WTC11 (cell line): ENCODE data around the gene PLCL2. TPM values are rescaled to one million over a fixed set of nuclear protein-coding genes. Genes with fewer than 3 reads are reported as not detected.

Source experiments
- ATAC-seq: fragments of 200-7000 bp; cut with Tn5 transposase; 2 replicates; pipeline ENCODE4 v1.10.0; 2021; ENCODE audit warnings: mild to moderate bottlenecking, moderate library complexity
- CTCF ChIA-PET: fragments of 300-600 bp; sonication (Branson Sonifier 250); formaldehyde crosslinking; loops from one replicate; lab custom pipeline; 2021; ENCODE audit warnings: antibody characterized with exemption; lab: Charles Lee
- POLR2A ChIA-PET: fragments of 350-600 bp; sonication (Branson Sonifier 250); formaldehyde crosslinking; loops from one replicate; lab custom pipeline; 2021; ENCODE audit warnings: antibody characterized with exemption; lab: Charles Lee
- DNase-seq: peaks from one replicate; pipeline ENCODE4 v3.0.0; 2021; ENCODE audit warnings: low spot score
- H3K27ac Mint-ChIP-seq: 2 replicates; pipeline ENCODE4 v1.8.0; 2021; ENCODE audit warnings: mixed read lengths
- H3K27me3 Mint-ChIP-seq: 2 replicates; pipeline ENCODE4 v1.8.0; 2021; ENCODE audit warnings: low read depth, mild to moderate bottlenecking, moderate library complexity, mixed read lengths
- H3K36me3 Mint-ChIP-seq: 2 replicates; pipeline ENCODE4 v1.8.0; 2021; ENCODE audit warnings: mixed read lengths
- H3K4me1 Mint-ChIP-seq: 2 replicates; pipeline ENCODE4 v1.8.0; 2022; ENCODE audit warnings: mixed read lengths
- H3K4me3 Mint-ChIP-seq: 2 replicates; pipeline ENCODE4 v1.8.0; 2021; ENCODE audit warnings: mild to moderate bottlenecking, moderate library complexity, mixed read lengths
- H3K9me3 Mint-ChIP-seq: 2 replicates; pipeline ENCODE4 v1.8.0; 2021; ENCODE audit warnings: mixed read lengths
- ARID4B ChIP-seq: sonication (generic); formaldehyde crosslinking; IDR thresholded peaks from 2 replicates; pipeline ENCODE4 v1.8.0; 2023; ENCODE audit warnings: missing genetic modification reagents, mild to moderate bottlenecking, borderline replicate concordance
- ATF3 ChIP-seq: sonication (generic); formaldehyde crosslinking; conservative IDR thresholded peaks from 2 replicates; pipeline ENCODE4 v1.8.1; 2022; ENCODE audit warnings: mild to moderate bottlenecking, missing genetic modification reagents
- CREB1 ChIP-seq: sonication (generic); formaldehyde crosslinking; IDR thresholded peaks from 2 replicates; pipeline ENCODE4 v1.8.0; 2023; ENCODE audit warnings: mild to moderate bottlenecking, missing genetic modification reagents
- ELF4 ChIP-seq: sonication (generic); formaldehyde crosslinking; IDR thresholded peaks from 2 replicates; pipeline ENCODE4 v1.8.1; 2022; ENCODE audit warnings: low read depth, mild to moderate bottlenecking, moderate library complexity, missing genetic modification reagents
- ETV6 ChIP-seq: sonication (generic); formaldehyde crosslinking; IDR thresholded peaks from 2 replicates; pipeline ENCODE4 v1.8.1; 2022; ENCODE audit warnings: mild to moderate bottlenecking, missing genetic modification reagents
- FOXP1 ChIP-seq: sonication (generic); formaldehyde crosslinking; IDR thresholded peaks from 2 replicates; pipeline ENCODE4 v1.8.0; 2022; ENCODE audit warnings: missing genetic modification reagents, mild to moderate bottlenecking, moderate library complexity, borderline replicate concordance
- HMGA2 ChIP-seq: fragments of 250-450 bp; sonication (Bioruptor Pico); IDR thresholded peaks from 2 replicates; pipeline ENCODE4 v1.4.0; 2021; ENCODE audit warnings: mild to moderate bottlenecking, moderate library complexity
- HMGXB4 ChIP-seq: sonication (generic); formaldehyde crosslinking; IDR thresholded peaks from 2 replicates; pipeline ENCODE4 v1.8.1; 2023; ENCODE audit warnings: mild to moderate bottlenecking, moderate library complexity, missing genetic modification reagents
- IRF2 ChIP-seq: sonication (generic); formaldehyde crosslinking; IDR thresholded peaks from 2 replicates; pipeline ENCODE4 v1.8.0; 2022; ENCODE audit warnings: low read depth, missing genetic modification reagents, borderline replicate concordance
- KAT7 ChIP-seq: sonication (generic); formaldehyde crosslinking; IDR thresholded peaks from 2 replicates; pipeline ENCODE4 v1.8.1; 2023; ENCODE audit warnings: missing genetic modification reagents, mild to moderate bottlenecking, borderline replicate concordance
- NFATC4 ChIP-seq: fragments of 250-450 bp; sonication (Bioruptor Pico); IDR thresholded peaks from 2 replicates; pipeline ENCODE4 v1.9.0; 2021; ENCODE audit warnings: mild to moderate bottlenecking
- NR1H2 ChIP-seq: sonication (generic); formaldehyde crosslinking; IDR thresholded peaks from 2 replicates; pipeline ENCODE4 v1.9.0; 2021; ENCODE audit warnings: mild to moderate bottlenecking, moderate library complexity, missing genetic modification reagents
- NR3C1 ChIP-seq: sonication (generic); formaldehyde crosslinking; conservative IDR thresholded peaks from 2 replicates; pipeline ENCODE4 v1.8.1; 2023; ENCODE audit warnings: low read depth, mild to moderate bottlenecking, missing genetic modification reagents
- RELA ChIP-seq: sonication (generic); formaldehyde crosslinking; IDR thresholded peaks from 2 replicates; pipeline ENCODE4 v1.8.1; 2022; ENCODE audit warnings: missing genetic modification reagents, mild to moderate bottlenecking, borderline replicate concordance
- RORB ChIP-seq: fragments of 250-450 bp; sonication (Bioruptor Pico); IDR thresholded peaks from 2 replicates; pipeline ENCODE4 v1.9.0; 2021; ENCODE audit warnings: mild to moderate bottlenecking
- SOX15 ChIP-seq: fragments of 250-450 bp; sonication (Bioruptor Pico); IDR thresholded peaks from 2 replicates; pipeline ENCODE4 v1.9.0; 2021; ENCODE audit warnings: mild to moderate bottlenecking
- TEAD1 ChIP-seq: sonication (generic); formaldehyde crosslinking; IDR thresholded peaks from 2 replicates; pipeline ENCODE4 v1.8.0; 2022; ENCODE audit warnings: mild to moderate bottlenecking, missing genetic modification reagents
- ZMAT4 ChIP-seq: fragments of 250-450 bp; sonication (Bioruptor Pico); IDR thresholded peaks from 2 replicates; pipeline ENCODE4 v1.9.0; 2021; ENCODE audit warnings: mild to moderate bottlenecking
- ZNF121 ChIP-seq: sonication (generic); formaldehyde crosslinking; IDR thresholded peaks from 2 replicates; pipeline ENCODE4 v1.8.0; 2023; ENCODE audit warnings: missing genetic modification reagents
- ZNF232 ChIP-seq: sonication (generic); formaldehyde crosslinking; IDR thresholded peaks from 2 replicates; pipeline ENCODE4 v1.8.0; 2022; ENCODE audit warnings: mild to moderate bottlenecking, missing genetic modification reagents
- ZNF396 ChIP-seq: fragments of 250-450 bp; sonication (Bioruptor Pico); IDR thresholded peaks from 2 replicates; pipeline ENCODE4 v1.8.0; 2021; ENCODE audit warnings: mild to moderate bottlenecking, moderate library complexity, borderline replicate concordance
- total RNA-seq: library from RNA; stranded (reverse); gene quantifications from 3 replicates; pipeline ENCODE4 v1.2.3, GENCODE V29; 2021
- TF ChIP-seq, protein P1 (sequence below): sonication (generic); formaldehyde crosslinking; conservative IDR thresholded peaks from 2 replicates; pipeline ENCODE4 v1.8.1; 2023; ENCODE audit warnings: mild to moderate bottlenecking, low read depth, missing genetic modification reagents, moderate library complexity

The PLCL2 gene
- total RNA-seq, 1 experiment from 2014 or later, result 11.8 TPM

DNA sequence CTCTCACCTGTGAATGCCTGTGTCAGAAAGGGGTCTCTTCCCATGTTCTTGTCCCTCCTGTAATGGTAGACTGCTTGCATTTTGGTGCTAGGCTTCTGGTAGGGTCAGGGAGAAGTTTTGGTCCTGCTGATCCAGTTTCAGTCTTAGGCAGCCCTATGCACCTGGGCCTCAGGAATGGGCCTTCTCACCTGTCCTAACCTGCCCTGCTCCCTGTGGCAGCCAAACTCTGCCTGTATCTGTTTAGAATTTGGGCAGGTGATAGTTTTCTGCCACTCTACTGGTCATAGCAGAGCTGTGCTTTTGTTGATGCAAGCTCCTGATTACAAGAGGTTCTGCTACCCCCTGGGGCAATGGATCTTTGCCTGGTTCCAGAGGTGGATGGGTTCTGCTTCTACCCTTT is 118.7 kb downstream of the PLCL2 start:
- Mint-ChIP-seq H3K4me3 (no peak overlapping the region), H3K4me1 (peaks cover 18% of the 10 kb centered on the region), H3K27ac (no peak overlapping the region), H3K36me3 (peaks cover 13% of the 10 kb centered on the region), H3K27me3 (peaks cover 96% of the 10 kb centered on the region), H3K9me3 (peaks cover 16% of the 10 kb centered on the region)
- no peak for ATAC-seq
- ChIA-PET POLR2A (no interaction called here), CTCF (no interaction called here)
- DNase-seq, result no peak
- TF ChIP-seq RELA (CRISPR knock-in tag) (no peak), TEAD1 (no peak), FOXP1 (CRISPR knock-in tag) (no peak), KAT7 (CRISPR knock-in tag) (no peak), ZMAT4 (CRISPR knock-in tag) (no peak), NR1H2 (no peak), ATF3 (CRISPR knock-in tag) (no peak), NR3C1 (CRISPR knock-in tag) (no peak)

GRCh38 chr3:17006132-17006852 is 121.5 kb downstream of the PLCL2 start:
- H3K36me3 Mint-ChIP-seq, result peaks cover 16% of the 10 kb centered on the region
- no peak overlapping the region for H3K4me3 Mint-ChIP-seq
- peaks cover 11% of the 10 kb centered on the region for H3K4me1 Mint-ChIP-seq
- H3K9me3 Mint-ChIP-seq, result peaks cover 13% of the 10 kb centered on the region
- DNase-seq, result no peak
- TF ChIP-seq HMGXB4 (CRISPR knock-in tag) (no peak), NR1H2 (no peak), KAT7 (CRISPR knock-in tag) (no peak), RELA (CRISPR knock-in tag) (no peak), CREB1 (no peak), IRF2 (no peak), ZNF121 (CRISPR knock-in tag) (no peak), ZNF396 (no peak), HMGA2 (no peak), NFATC4 (CRISPR knock-in tag) (no peak), RORB (CRISPR knock-in tag) (no peak), ARID4B (CRISPR knock-in tag) (no peak), SOX15 (CRISPR knock-in tag) (no peak), ELF4 (CRISPR knock-in tag) (no peak), NR3C1 (CRISPR knock-in tag) (no peak), ETV6 (CRISPR knock-in tag) (no peak), ZNF232 (CRISPR knock-in tag) (no peak)
- TF ChIP-seq, protein P1, sequence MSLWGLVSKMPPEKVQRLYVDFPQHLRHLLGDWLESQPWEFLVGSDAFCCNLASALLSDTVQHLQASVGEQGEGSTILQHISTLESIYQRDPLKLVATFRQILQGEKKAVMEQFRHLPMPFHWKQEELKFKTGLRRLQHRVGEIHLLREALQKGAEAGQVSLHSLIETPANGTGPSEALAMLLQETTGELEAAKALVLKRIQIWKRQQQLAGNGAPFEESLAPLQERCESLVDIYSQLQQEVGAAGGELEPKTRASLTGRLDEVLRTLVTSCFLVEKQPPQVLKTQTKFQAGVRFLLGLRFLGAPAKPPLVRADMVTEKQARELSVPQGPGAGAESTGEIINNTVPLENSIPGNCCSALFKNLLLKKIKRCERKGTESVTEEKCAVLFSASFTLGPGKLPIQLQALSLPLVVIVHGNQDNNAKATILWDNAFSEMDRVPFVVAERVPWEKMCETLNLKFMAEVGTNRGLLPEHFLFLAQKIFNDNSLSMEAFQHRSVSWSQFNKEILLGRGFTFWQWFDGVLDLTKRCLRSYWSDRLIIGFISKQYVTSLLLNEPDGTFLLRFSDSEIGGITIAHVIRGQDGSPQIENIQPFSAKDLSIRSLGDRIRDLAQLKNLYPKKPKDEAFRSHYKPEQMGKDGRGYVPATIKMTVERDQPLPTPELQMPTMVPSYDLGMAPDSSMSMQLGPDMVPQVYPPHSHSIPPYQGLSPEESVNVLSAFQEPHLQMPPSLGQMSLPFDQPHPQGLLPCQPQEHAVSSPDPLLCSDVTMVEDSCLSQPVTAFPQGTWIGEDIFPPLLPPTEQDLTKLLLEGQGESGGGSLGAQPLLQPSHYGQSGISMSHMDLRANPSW, result no peak
- H3K27ac Mint-ChIP-seq, result no peak overlapping the region
- peaks cover 67% of the 10 kb centered on the region for H3K27me3 Mint-ChIP-seq
- ATAC-seq, result no peak
- POLR2A ChIA-PET, result interaction anchor here (0.7 kb wide), 1 partner anchor 298 kb away, joined by 3 read pairs; no protein-coding TSS in a partner anchor
- CTCF ChIA-PET, result no interaction called here
